Glutamatergic neuron (in vitro differentiated cells): ENCODE measurements around the gene FRMPD4. TPM values are rescaled to one million over a fixed set of nuclear protein-coding genes. Genes with fewer than 3 reads are reported as not detected.

Experiments
- DNase-seq: peaks from one replicate; pipeline ENCODE4 v3.0.0; 2022
- H3K27ac Mint-ChIP-seq: one replicate; pipeline ENCODE4 v1.8.0; 2020; ENCODE audit warnings: mild to moderate bottlenecking, mixed read lengths, inconsistent platforms; ENCODE audit not compliant: unreplicated experiment
- H3K27me3 Mint-ChIP-seq: one replicate; pipeline ENCODE4 v1.8.0; 2020; ENCODE audit warnings: mild to moderate bottlenecking, moderate library complexity, mixed read lengths, inconsistent platforms; ENCODE audit not compliant: unreplicated experiment
- H3K36me3 Mint-ChIP-seq: one replicate; pipeline ENCODE4 v1.8.0; 2020; ENCODE audit warnings: mild to moderate bottlenecking, mixed read lengths, inconsistent platforms; ENCODE audit not compliant: unreplicated experiment
- H3K4me1 Mint-ChIP-seq: one replicate; pipeline ENCODE4 v1.8.0; 2020; ENCODE audit warnings: mild to moderate bottlenecking, low read depth, mixed read lengths, inconsistent platforms; ENCODE audit not compliant: unreplicated experiment
- H3K4me3 Mint-ChIP-seq: one replicate; pipeline ENCODE4 v1.8.0; 2020; ENCODE audit warnings: mild to moderate bottlenecking, mixed read lengths, inconsistent platforms; ENCODE audit not compliant: unreplicated experiment
- H3K9me3 Mint-ChIP-seq: one replicate; pipeline ENCODE4 v1.8.0; 2020; ENCODE audit warnings: mild to moderate bottlenecking, moderate library complexity, mixed read lengths, inconsistent platforms; ENCODE audit not compliant: unreplicated experiment
- total RNA-seq: library from RNA; stranded (reverse); fragmentation: NEBNext Ultra II Directional; extraction: Animal tissue kit (Norgen Biotek cat#: 25700); gene quantifications from one replicate; pipeline ENCODE4 v1.2.1, GENCODE V29; 2021; ENCODE audit not compliant: unreplicated experiment
- TF ChIP-seq, protein P1 (sequence below): fragments of 200-600 bp; sonication (generic); IDR thresholded peaks from one replicate; pipeline ENCODE4 v1.5.0; 2021; ENCODE audit not compliant: partially characterized antibody, unreplicated experiment

FRMPD4 gene
- total RNA-seq, 1 donor from 2014 or later = 6.2 TPM

DNA sequence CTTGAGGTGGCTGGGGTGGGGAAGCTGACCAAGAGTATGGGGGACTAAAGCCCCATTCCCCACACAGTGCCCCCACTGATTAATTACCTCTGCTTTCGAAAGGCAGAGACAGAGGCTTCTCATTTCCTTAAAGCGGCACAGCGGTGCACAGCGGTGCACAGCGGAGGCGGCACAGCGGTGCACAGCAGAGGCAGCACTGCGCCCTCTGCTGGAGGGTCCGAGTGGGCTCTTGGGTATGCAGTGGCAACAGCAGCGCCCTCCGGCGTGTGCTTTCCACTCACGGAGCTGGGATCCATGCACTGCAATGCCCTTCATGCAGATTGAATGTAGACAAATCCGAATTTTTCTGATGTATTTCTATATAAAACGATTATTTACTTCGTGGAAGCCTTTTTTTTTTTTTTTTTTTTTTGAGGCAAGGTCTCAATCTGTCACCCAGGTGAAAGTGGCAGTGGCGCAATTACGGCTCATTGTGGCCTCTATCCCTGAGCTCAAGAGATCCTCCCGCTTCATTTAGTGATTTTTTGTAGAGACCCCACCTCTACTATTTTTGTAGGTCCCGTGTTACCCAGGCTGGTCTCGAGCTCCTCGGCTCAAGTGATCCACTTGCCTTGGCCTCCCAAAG is 633.3 kb downstream of the FRMPD4 start:
- Mint-ChIP-seq H3K36me3 (no peaks in the 10 kb centered on the region), H3K9me3 (no peaks in the 10 kb centered on the region), H3K27me3 (peaks cover 3% of the 10 kb centered on the region), H3K27ac (no peak overlapping the region), H3K4me1 (no peaks in the 10 kb centered on the region), H3K4me3 (no peak overlapping the region)
- TF ChIP-seq, protein P1, sequence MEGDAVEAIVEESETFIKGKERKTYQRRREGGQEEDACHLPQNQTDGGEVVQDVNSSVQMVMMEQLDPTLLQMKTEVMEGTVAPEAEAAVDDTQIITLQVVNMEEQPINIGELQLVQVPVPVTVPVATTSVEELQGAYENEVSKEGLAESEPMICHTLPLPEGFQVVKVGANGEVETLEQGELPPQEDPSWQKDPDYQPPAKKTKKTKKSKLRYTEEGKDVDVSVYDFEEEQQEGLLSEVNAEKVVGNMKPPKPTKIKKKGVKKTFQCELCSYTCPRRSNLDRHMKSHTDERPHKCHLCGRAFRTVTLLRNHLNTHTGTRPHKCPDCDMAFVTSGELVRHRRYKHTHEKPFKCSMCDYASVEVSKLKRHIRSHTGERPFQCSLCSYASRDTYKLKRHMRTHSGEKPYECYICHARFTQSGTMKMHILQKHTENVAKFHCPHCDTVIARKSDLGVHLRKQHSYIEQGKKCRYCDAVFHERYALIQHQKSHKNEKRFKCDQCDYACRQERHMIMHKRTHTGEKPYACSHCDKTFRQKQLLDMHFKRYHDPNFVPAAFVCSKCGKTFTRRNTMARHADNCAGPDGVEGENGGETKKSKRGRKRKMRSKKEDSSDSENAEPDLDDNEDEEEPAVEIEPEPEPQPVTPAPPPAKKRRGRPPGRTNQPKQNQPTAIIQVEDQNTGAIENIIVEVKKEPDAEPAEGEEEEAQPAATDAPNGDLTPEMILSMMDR = peak; percentile 69
- DNase-seq = peak; percentile 66
